CD4-positive, alpha-beta T cell treated with Interleukin-15 for 4 hours (primary cell): ENCODE data around the gene HGF.
"Not testable (repeated sequence)": the region's sequence is repeated elsewhere in the genome, so short reads cannot be mapped to it uniquely, and the experiment has no call there.

ENCODE experiments used
- DNase-seq: peaks from one replicate; pipeline ENCODE4 v3.0.0-alpha.2; 2020; ENCODE audit warnings: low spot score

Gene HGF

DNA sequence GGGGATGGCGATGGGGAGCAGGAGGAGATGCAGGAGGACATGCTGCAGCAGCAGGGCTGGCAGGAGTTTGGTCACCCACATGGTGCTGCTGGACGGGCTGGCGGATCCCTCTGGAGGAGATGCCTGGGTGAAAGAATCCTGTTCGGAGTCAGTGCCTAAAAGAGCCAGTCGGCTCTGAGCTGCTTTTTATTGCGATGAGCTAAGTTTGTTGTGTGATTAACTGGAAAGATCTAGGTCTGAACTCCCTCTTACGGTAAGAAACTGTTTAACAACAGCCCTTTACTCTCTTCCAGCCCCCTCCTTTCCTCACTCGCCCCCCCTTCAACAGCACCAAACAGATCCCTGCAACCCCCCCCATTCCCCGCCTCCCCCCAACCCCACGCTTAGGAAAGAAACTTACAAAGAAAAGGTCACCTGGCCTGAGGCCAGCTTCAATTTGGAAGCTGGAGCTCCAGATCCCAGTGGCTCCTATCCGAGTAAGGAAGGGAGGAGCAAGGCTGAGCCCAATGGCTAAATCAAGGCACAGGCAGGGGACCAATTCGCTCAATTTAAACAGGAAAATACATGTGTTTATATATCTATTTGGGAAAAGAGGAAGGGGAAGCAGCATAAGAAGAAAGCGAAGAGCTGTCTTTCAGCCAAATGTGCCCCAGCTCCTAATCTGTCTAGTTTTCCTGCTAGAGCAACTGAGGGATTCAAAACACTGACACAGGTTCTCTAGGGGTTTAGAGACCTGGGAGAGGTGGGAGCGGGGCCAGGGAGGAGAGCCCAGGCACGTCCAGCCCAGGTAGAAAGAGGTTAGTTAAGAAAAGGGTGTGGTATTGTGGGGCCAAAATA lies at the start of gene HGF:
Gene HGF (minus strand): TSS at position 157 of the 837 bp plus-strand sequence. CDS start 76 bp downstream, at position 81.
- no peak for DNase-seq

GRCh38 chr7:81816312-81816711 lies 46.5 kb upstream of the HGF start:
- no peak for DNase-seq

DNA sequence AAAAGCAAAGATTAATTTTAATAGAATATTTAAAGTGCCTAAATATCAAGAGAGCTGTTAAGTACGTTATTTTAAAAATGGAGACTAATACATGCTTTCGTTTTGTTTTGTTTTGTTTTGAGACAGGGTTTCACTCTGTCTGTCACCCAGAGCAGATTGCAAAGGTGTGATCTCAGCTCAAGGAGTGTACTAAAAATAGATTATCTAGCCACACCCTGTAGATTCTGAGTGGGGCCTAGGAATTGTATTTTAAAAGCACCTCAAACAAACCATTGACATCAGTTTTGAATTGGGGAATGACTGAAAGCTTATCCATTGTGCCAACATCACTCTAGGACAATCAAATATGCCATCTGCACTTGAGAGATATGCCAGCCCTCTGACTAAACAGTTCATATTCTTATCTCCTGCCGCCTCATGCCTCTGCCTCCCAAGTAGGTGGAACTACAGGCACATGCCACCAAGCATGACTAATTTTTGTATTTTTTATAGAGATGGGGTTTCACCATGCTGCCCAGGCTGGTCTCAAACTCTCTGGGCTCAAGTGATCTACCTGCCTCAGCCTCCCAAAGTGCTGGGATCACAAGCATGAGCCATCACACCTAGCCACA lies 43.1 kb upstream of the HGF start:
- not testable (repeated sequence) for DNase-seq

DNA sequence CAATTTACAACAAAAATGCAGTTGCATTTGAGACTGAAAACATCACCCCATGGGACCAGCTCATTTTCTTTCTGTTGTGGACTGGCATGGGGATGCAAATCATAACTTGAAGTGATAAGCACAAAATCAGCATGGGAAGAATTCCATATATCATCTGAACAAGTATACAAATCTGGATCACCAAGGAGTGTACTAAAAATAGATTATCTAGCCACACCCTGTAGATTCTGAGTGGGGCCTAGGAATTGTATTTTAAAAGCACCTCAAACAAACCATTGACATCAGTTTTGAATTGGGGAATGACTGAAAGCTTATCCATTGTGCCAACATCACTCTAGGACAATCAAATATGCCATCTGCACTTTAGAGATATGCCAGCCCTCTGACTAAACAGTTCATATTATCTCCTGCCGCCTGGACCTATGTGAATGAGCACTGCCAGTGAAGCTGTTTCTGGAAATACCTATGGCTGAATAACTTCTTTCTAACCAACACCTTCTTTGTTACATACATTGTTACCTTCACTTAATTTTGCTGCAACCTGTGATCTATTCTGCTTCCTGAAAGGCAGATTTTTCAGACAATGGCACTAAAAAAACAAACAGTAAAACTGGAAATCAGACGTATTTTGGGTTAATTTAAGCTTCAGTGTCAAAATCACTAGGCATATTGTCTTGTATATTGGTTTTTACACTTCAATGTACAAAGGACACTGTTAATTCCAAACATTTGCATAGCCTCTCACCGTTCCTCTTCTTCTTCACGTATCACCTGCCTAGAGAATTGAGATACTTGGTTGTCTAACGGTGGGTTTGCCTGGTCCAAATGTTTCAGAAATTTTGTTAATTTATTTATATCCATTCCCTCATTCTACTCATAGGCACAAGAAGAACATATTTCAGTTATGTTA lies 42.4 kb upstream of the HGF start:
- no peak for DNase-seq

GRCh38 chr7:81810476-81811155 lies 40.8 kb upstream of the HGF start:
- DNase-seq = no peak

GRCh38 chr7:81808310-81808709 lies 38.5 kb upstream of the HGF start:
- not testable (repeated sequence) for DNase-seq

GRCh38 chr7:81803267-81803666 lies 33.4 kb upstream of the HGF start:
- DNase-seq = no peak

DNA sequence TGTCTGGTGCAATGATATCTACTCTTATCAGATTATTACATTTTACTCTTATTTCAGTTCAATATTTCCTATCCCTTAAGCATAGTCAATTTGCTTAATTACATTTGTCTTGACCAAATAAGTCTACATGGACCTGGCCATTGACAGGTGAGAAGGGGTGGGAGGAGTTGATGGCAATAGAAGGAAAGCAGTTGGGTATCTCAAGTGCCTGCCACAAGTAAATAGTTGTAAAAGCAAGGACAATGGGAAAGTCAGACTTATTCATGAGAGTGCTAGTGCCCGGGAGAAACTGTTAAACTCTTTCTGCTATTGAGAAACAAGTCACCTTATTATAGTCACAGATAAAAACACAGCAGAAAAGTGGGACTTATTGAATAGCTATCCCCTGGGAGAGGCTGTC lies 32.4 kb upstream of the HGF start:
- DNase-seq = no peak

DNA sequence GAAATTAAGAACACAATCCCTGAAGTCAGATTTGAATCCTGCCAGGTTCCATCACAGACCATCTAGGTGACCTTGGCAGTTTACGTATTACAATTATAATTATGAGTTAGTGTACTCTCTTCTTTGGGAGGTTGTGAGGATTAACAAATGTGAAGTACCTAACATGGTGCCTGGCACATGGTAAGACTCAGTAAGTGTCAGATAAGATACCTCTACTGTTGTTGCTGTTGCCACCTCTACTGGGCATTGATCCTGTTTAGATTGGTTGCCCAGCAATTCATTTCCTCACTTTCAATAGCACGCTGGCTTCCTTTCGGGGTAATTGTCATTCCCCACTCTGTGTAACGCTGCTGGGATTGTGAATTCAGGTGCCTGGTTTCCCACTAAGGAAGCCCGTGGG lies 31.7 kb upstream of the HGF start:
- no peak for DNase-seq

DNA sequence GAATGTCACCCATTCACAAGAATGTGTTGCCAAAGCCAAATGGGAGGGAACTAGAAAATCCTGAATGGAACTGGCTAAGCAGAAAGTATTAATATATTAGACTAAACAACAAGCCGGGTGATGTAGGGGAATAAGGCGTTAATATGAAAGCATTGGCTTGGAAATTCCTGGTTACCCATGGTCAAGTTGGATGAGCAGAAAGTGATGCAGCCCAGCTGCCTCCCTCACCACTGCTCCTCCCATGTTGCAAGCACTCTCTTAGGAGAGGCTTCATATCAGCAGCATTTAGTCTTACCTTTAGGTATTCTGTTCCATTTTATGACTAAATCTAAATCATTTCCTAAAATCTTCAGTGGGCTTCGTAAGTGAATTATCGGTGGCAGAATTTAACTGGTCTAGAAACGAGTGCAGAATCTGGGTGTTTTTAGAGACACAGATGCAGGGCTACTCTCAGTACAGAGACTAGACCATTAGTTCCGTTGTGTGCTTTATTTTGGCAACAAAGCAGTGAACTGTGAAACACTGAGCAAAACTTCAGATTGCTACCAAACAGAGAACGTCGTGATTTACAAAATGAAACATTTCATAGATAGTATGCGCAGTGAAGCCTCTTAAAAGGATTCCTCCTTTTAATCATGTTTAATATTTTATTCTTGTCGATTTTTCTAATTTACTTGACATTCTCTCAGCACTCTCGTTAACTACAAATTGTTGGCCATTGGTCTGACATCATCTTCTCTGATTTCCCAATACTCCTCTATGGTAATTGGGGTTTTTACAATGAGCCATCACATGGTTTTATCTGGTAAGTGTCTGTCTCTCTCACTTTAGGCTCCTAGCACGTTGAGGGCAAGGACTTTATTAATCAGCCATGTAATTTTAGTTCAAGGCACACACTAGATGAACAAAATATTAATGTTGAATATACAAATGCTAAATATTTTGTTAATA lies 22.0 kb upstream of the HGF start:
- no peak for DNase-seq

DNA sequence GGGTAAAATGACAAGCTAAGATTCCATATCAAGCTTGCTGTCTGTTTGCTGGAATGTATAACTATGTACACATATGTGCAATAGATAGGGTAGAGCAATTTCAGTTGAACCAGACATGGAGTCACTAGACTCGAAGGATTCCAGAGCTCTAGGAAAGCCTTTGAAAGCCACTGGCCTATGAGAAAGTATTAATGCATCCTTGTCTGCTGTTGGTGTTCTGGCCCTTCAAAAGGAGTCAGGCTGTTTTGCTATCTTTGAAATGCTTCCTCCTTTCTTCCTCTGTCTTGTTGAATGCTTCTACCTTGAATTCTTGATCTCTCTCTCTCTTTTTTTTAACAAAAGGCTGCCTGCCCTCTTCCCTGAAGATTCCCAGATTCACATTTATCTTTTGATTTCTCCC lies 20.8 kb upstream of the HGF start:
- no peak for DNase-seq

- DNase-seq = no peak
Measured at GRCh38 chr7:81790120-81790500, 20.3 kb upstream of the HGF start.

DNA sequence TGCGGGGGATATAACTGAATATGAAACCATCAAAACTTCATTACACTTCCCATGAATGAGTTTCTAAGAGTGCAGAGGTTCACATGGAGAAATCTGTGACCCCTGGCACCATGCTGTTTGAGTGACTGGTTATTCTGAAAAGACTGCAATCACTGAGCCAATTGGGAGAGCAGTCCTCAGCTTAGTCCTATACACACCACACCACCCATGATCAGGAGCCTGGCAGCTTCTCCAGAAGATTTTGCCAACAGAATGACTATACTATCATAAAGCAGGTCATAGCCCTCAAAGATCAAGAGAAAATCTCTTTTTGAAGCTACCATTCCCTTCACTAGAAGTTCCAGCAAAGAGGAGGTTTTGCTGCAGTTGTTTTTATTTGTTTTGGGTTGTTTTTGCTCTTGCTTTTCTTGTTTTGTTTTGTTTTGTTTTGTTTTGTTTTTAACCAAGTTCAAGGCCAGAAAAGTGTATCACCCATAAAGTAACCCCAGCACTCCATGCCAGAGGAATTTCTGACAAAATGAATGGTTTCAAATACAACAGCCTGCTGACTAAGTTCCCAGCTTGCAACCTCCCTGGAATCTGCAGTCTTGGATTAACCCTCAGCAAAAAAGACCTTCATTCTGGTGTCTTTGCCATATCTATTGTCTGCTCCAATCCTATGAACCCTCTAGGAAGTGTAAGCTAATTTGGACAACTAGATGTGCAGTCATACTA lies 19.7 kb upstream of the HGF start:
- DNase-seq = no peak

GRCh38 chr7:81788246-81788645 lies 18.4 kb upstream of the HGF start:
- DNase-seq = no peak

DNA sequence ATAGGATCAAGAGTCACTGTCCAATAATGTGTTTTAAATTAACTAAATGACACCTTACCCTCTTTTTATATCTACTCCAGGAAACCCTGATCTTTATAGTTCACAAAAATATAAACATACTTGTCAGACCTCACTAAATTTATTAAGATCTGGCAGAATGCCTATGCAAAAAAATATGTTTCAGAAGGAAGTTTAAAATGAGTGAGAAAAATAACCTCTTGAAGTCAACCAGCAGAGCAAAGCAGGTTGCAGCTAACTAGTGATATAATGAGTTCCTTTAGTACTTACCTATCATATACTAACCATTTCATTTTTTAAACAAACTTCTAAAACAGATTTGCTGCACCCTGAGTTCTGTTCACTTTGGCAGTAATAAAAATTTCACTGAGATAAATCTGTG lies 14.0 kb upstream of the HGF start:
- DNase-seq = no peak

GRCh38 chr7:81780914-81781693 lies 11.3 kb upstream of the HGF start:
- no peak for DNase-seq

DNA sequence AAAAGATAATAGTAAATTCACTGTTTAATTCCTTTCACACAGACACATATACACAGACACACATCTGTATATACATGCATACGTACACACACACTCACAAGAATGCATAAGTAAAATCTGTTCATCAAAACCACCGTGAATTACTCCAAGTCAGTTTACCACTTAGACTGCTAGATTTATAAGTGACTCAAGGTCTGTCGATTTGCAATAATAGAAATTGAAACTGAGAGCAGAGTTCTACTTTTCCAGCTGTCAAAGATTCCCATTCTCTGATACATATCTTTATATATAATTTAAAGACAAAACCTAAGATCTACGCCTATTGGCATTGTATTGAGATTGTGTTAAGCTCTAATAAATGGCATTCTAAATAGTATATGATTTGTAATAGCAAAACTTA lies 9.9 kb upstream of the HGF start:
- no peak for DNase-seq

DNA sequence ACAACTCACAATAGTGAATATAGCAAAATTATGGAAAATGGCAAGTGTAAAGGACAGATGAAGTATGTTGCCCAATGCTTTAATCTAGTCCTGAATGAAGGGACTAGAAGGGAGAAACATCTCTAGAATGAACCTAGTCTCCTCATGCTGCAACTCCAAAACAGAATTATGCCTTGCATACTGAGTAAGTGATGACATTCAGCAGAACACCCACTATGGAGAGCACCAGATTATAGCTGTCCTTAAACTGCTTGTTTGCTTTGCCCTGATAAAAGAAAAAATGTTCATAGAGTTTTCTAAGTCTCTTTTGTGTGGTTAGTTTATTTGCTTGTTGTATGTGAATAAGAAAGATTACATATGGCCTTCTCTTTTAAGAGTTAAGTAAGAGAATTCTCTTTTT lies 7.8 kb upstream of the HGF start:
- no peak for DNase-seq

DNA sequence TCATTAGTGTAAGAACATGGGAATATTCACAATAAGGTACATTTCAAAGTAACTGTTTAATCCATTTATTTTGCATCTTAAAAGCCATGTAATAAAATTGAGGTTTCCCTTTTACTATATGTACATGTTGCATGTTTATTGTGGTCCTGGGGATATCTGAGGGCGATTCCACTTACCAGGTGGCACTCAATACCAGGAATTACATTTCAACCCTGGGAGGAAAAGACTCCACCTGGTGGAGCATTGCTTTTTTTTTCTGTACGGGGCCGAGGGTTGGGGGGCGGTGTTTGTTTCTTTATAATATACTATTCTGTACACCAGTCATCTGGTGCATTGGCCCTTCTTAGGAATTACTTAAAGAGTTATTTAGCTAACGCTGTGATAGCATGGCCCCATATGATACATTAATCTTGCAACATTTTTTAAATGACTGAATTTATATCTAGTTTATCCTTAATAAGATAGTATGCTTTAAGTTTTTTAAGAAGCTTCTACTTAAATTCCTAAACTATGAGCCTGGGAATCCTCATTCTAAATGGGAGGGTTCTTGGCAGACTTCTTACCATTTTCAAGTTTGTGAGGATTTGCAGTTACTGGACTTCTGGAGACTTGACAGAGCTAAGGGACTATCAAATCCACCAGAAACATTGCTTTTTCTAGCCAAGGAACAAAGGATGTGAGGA lies 7.2 kb upstream of the HGF start:
- no peak for DNase-seq
